Mesangial cell (primary cell): ENCODE results near the gene ZNF331. TPM values are rescaled to one million over a fixed set of nuclear protein-coding genes. Genes with fewer than 3 reads are reported as not detected.

Source experiments
- total RNA-seq: library from RNA; depleted of rRNA; stranded (reverse); fragments of >200 nt; gene quantifications from 2 replicates; pipeline ENCODE4 v1.2.3, GENCODE V29; 2015

Gene ZNF331
- 4.2 TPM in 2 replicates for total RNA-seq

DNA sequence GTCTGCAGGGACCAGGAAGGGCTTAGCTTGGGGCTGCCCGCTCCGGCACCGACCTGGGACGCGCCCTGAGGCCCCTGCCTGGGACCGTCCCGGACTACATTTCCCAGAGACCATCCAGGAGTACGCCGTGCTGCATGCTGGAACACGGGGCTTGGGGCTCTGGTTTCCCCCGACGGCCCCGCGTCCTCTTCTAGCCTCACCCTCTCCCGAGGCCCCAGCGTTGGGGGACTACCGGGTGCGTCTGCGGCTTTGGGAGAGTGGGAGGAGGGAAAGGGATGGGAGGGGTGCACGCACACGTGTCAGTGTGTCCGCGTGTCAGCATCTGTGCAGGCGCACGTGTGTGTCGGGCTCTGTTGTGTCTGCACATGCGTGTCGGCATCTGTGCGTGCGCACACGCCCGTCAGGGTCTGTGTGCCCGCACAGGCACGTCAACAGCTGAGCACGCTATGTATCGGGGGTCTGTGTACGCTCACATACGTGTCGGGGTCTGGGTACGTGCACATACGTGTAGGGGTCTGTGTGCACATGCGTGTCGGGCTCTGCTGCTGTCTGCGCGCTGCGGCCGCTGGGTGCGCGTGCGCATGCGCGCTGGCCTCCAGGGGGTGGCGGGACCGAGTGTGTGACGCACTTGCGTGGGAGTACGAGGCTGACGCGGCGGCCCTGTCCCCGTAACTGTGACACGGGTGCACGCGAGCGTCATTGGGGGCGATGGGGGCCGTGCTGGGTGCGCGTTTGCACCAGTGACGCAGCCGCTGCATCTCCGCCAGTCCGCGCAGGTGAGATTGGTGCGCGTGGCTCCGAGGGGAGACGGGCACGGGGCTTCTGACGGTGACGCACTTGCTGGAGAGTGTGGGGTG lies at the start of gene ZNF331:
TSS of gene ZNF331 (plus strand) at position 625 of the 857 bp plus-strand sequence. CDS start 31,232 bp downstream, outside the sequence.

Other genes starting within 250 kb of the ZNF331 start
- gene ZNF845, start 204.4 kb upstream of the ZNF331 start, total RNA-seq: 2.4 and 3.3 TPM in 2 replicates
- 2.0 and 3.2 TPM in 2 replicates for gene ZNF525, start 172.4 kb upstream of the ZNF331 start, total RNA-seq
- 4.1 and 5.9 TPM in 2 replicates for gene ZNF765, start 143.0 kb upstream of the ZNF331 start, total RNA-seq
- gene ZNF761, start 106.2 kb upstream of the ZNF331 start, total RNA-seq: 4.1 and 6.3 TPM in 2 replicates
- gene ZNF813, start 70.4 kb upstream of the ZNF331 start, total RNA-seq: 1.8 and 1.9 TPM in 2 replicates
- not detected in 2 replicates for gene DPRX, start 93.9 kb downstream of the ZNF331 start, total RNA-seq